HCT116 (cell line): ENCODE results near the gene SMIM34. TPM values are rescaled to one million over a fixed set of nuclear protein-coding genes. Genes with fewer than 3 reads are reported as not detected.
"Not testable (repeated sequence)": the region's sequence is repeated elsewhere in the genome, so short reads cannot be mapped to it uniquely, and the experiment has no call there.

Experiments
- ATAC-seq: fragments of 200-7000 bp; cut with Tn5 transposase; 2 replicates; pipeline ENCODE4 v1.9.1; 2020; ENCODE audit warnings: mild to moderate bottlenecking, moderate library complexity
- BruUV-seq: library from RNA; stranded (reverse); fragments of 400-500 nt; replicated peaks from 2 replicates; lab custom pipeline; 2021; lab: Mats Ljungman, UMichigan
- CTCF ChIA-PET: fragments of 300-600 bp; sonication (Branson Sonifier 250); formaldehyde crosslinking; loops from one replicate; lab custom pipeline; 2021; ENCODE audit warnings: antibody characterized with exemption; lab: Charles Lee
- POLR2A ChIA-PET: fragments of 300-600, 350-600 bp; sonication (Branson Sonifier 250); formaldehyde crosslinking; loops from one replicate; lab custom pipeline; 2021; ENCODE audit warnings: antibody characterized with exemption; lab: Charles Lee
- RAD21 ChIA-PET, 2 experiments: fragments of 300-600 bp; sonication (Branson Sonifier 250); formaldehyde crosslinking; loops; one replicate each; lab custom pipeline; 2023; ENCODE audit warnings: low total read pairs in 2 of 2; ENCODE audit not compliant: uncharacterized antibody in 2 of 2, unreplicated experiment in 2 of 2, low non-redundant PET in 1 of 2; lab: Charles Lee
- DNase-seq: peaks from one replicate; pipeline ENCODE4 v3.0.0-alpha.2; 2010; ENCODE audit warnings: low read depth, low spot score
- H2AFZ ChIP-seq: fragments of 200-600 bp; shearing (Covaris generic), sonication (generic); 2 replicates; pipeline ENCODE4 v1.6.1; 2017; ENCODE audit warnings: low read depth, mixed run types, mixed read lengths, antibody characterized with exemption, low read length; ENCODE audit not compliant: poor library complexity, severe bottlenecking
- H3K27ac ChIP-seq: 2 replicates; pipeline ENCODE4 v1.5.1; 2012; ENCODE audit warnings: low read depth, low read length
- H3K27me3 ChIP-seq: fragments of 200-600 bp; sonication (generic); 2 replicates; pipeline ENCODE4 v1.6.1; 2016; ENCODE audit warnings: mixed run types, low read length, mixed read lengths; ENCODE audit not compliant: insufficient read depth
- H3K36me3 ChIP-seq, 2 experiments: fragments of 200-500 bp in 1 of 2; fragments of 200-600 bp in 1 of 2; sonication (Bioruptor generic) in 1 of 2; sonication (generic) in 1 of 2; 2 replicates each; pipeline versions ENCODE4 v1.5.1 to v1.6.1; 2014 to 2016; ENCODE audit warnings: low read length in 2 of 2, inconsistent platforms in 1 of 2, mixed read lengths in 1 of 2, mixed run types in 1 of 2; ENCODE audit not compliant: insufficient read depth in 2 of 2, control insufficient read depth in 1 of 2
- H3K4me1 ChIP-seq, 2 experiments: fragments of 200-600 bp in 1 of 2; sonication (generic) in 1 of 2; 2 replicates each; pipeline versions ENCODE4 v1.5.1 to v1.6.1; 2012 to 2017; ENCODE audit warnings: low read length in 2 of 2, inconsistent platforms in 1 of 2, mild to moderate bottlenecking in 1 of 2, mixed read lengths in 1 of 2, mixed run types in 1 of 2, moderate library complexity in 1 of 2; ENCODE audit not compliant: insufficient read depth in 2 of 2, control insufficient read depth in 1 of 2
- H3K4me2 ChIP-seq: fragments of 200-600 bp; sonication (generic); 2 replicates; pipeline ENCODE4 v1.6.1; 2017; ENCODE audit warnings: mixed run types, low read length, mixed read lengths
- H3K4me3 ChIP-seq, 2 experiments: fragments of 200-600 bp in 1 of 2; sonication (generic) in 1 of 2; replicated peaks in 1 of 2; 2 replicates each; pipeline ENCODE4 v1.5.1; 2011 to 2016; ENCODE audit warnings: low read length in 2 of 2, control low read depth in 1 of 2, low read depth in 1 of 2, mild to moderate bottlenecking in 1 of 2, mixed read lengths in 1 of 2, mixed run types in 1 of 2
- H3K79me2 ChIP-seq: fragments of 200-600 bp; sonication (generic); 2 replicates; pipeline ENCODE4 v1.6.1; 2017; ENCODE audit warnings: mild to moderate bottlenecking, mixed run types, low read length, moderate library complexity, mixed read lengths; ENCODE audit not compliant: insufficient read depth
- H3K9ac ChIP-seq: fragments of 200-600 bp; sonication (generic); 2 replicates; pipeline ENCODE4 v1.6.1; 2016; ENCODE audit warnings: low read length, mixed read lengths
- H3K9me2 ChIP-seq: fragments of 200-600 bp; sonication (generic), shearing (Covaris generic); 2 replicates; pipeline ENCODE4 v1.6.1; 2017; ENCODE audit warnings: mixed run types, mild to moderate bottlenecking, moderate library complexity; ENCODE audit not compliant: insufficient read depth
- H3K9me3 ChIP-seq, 2 experiments: fragments of 200-500 bp in 1 of 2; fragments of 200-600 bp in 1 of 2; sonication (Bioruptor generic) in 1 of 2; sonication (generic) in 1 of 2; 2 replicates each; pipeline ENCODE4 v1.6.1; 2014 to 2017; ENCODE audit warnings: low read length in 2 of 2, mixed read lengths in 2 of 2, inconsistent platforms in 1 of 2, low read depth in 1 of 2, mild to moderate bottlenecking in 1 of 2, mixed run types in 1 of 2, moderate library complexity in 1 of 2; ENCODE audit not compliant: control insufficient read depth in 1 of 2, insufficient read depth in 1 of 2
- H4K20me1 ChIP-seq: fragments of 200-600 bp; sonication (generic), shearing (Covaris generic); 2 replicates; pipeline ENCODE4 v1.6.1; 2017; ENCODE audit warnings: mixed run types, mild to moderate bottlenecking, moderate library complexity; ENCODE audit not compliant: insufficient read depth
- intact Hi-C: fragments of 100-400 bp; cut with micrococcal nuclease; formaldehyde crosslinking; loops from 2 replicates; pipeline ENCODE4 v1.10.0; 2022
- total RNA-seq: library from RNA; stranded (reverse); gene quantifications from one replicate; pipeline ENCODE4 v1.2.1, GENCODE V29; 2021; ENCODE audit not compliant: unreplicated experiment

The SMIM34 gene
- total RNA-seq, 1 experiment from 2014 or later, result not detected

- not testable (repeated sequence) for H3K27me3 ChIP-seq
Measured at GRCh38 chr21:34406676-34407075, 17.1 kb downstream of the SMIM34 start.

GRCh38 chr21:34406102-34406501 lies 17.6 kb downstream of the SMIM34 start:
- H3K9me2 ChIP-seq, ATAC-seq, H3K79me2 ChIP-seq, intact Hi-C loops, DNase-seq, H3K4me3 ChIP-seq, H3K9me3 ChIP-seq, H3K36me3 ChIP-seq, H3K4me2 ChIP-seq, CTCF ChIA-PET, H3K27ac ChIP-seq, BruUV-seq, H2AFZ ChIP-seq, H3K27me3 ChIP-seq, H3K9ac ChIP-seq, RAD21 ChIA-PET, H4K20me1 ChIP-seq, H3K4me1 ChIP-seq, POLR2A ChIA-PET: not testable (repeated sequence)

More at GRCh38 chr21:34406676-34407075, 17.1 kb downstream of the SMIM34 start:
- intact Hi-C loops, H3K4me2 ChIP-seq, H3K9ac ChIP-seq, H3K9me3 ChIP-seq, H3K27ac ChIP-seq, CTCF ChIA-PET, RAD21 ChIA-PET, ATAC-seq, H4K20me1 ChIP-seq, H3K79me2 ChIP-seq, BruUV-seq, H2AFZ ChIP-seq, POLR2A ChIA-PET, H3K9me2 ChIP-seq, H3K4me1 ChIP-seq, H3K36me3 ChIP-seq, H3K4me3 ChIP-seq, DNase-seq: not testable (repeated sequence)

GRCh38 chr21:34405686-34406085 lies 18.1 kb downstream of the SMIM34 start:
- BruUV-seq, H3K36me3 ChIP-seq, ATAC-seq, RAD21 ChIA-PET, H3K79me2 ChIP-seq, H2AFZ ChIP-seq, H3K4me3 ChIP-seq, CTCF ChIA-PET, H3K27ac ChIP-seq, H3K4me1 ChIP-seq, H3K9ac ChIP-seq, DNase-seq, POLR2A ChIA-PET, H3K9me3 ChIP-seq, H3K27me3 ChIP-seq, H4K20me1 ChIP-seq, H3K9me2 ChIP-seq, H3K4me2 ChIP-seq, intact Hi-C loops: not testable (repeated sequence)

- POLR2A ChIA-PET, CTCF ChIA-PET, RAD21 ChIA-PET, H2AFZ ChIP-seq, DNase-seq, H3K79me2 ChIP-seq, H4K20me1 ChIP-seq, H3K4me2 ChIP-seq, intact Hi-C loops, H3K4me3 ChIP-seq, H3K9me2 ChIP-seq, BruUV-seq, H3K27ac ChIP-seq, H3K4me1 ChIP-seq, H3K36me3 ChIP-seq, H3K9me3 ChIP-seq, H3K9ac ChIP-seq, H3K27me3 ChIP-seq: not testable (repeated sequence)
- peak; percentile 67; the same call in 1 of the 2 replicates for ATAC-seq
Measured at GRCh38 chr21:34404742-34405141, 19.0 kb downstream of the SMIM34 start.
